Neural crest cell (in vitro differentiated cells): ENCODE data around the gene HS3ST4. TPM values are rescaled to one million over a fixed set of nuclear protein-coding genes. Genes with fewer than 3 reads are reported as not detected.
"Not testable (repeated sequence)": the region's sequence is repeated elsewhere in the genome, so short reads cannot be mapped to it uniquely, and the experiment has no call there.

Experiments
- DNase-seq: peaks from one replicate; pipeline ENCODE4 v3.0.0; 2021; ENCODE audit warnings: low read depth, mixed read lengths, low spot score
- H3K27ac Mint-ChIP-seq: one replicate; pipeline ENCODE4 v1.8.0; 2021; ENCODE audit warnings: mild to moderate bottlenecking, mixed read lengths; ENCODE audit not compliant: unreplicated experiment
- H3K27me3 Mint-ChIP-seq: 2 replicates; pipeline ENCODE4 v1.8.0; 2021; ENCODE audit warnings: low read depth, mild to moderate bottlenecking, mixed read lengths
- H3K36me3 Mint-ChIP-seq: 2 replicates; pipeline ENCODE4 v1.8.0; 2021; ENCODE audit warnings: low read depth, mild to moderate bottlenecking, mixed read lengths
- H3K4me1 Mint-ChIP-seq: 2 replicates; pipeline ENCODE4 v1.8.0; 2021; ENCODE audit warnings: mixed read lengths
- H3K4me3 Mint-ChIP-seq: one replicate; pipeline ENCODE4 v1.8.0; 2021; ENCODE audit warnings: mild to moderate bottlenecking, mixed read lengths
- H3K9me3 Mint-ChIP-seq: 2 replicates; pipeline ENCODE4 v1.8.0; 2021; ENCODE audit warnings: mixed read lengths
- total RNA-seq: library from RNA; stranded (reverse); gene quantifications from 2 replicates; pipeline ENCODE4 v1.2.1, GENCODE V29; 2021
- TF ChIP-seq, protein P1 (sequence below): fragments of 200-600 bp; sonication (generic); conservative IDR thresholded peaks from 2 replicates; pipeline ENCODE4 v1.5.0; 2021; ENCODE audit warnings: antibody characterized with exemption, mild to moderate bottlenecking

Gene HS3ST4
- total RNA-seq, 1 donor from 2014 or later = 1.1 TPM

- peaks cover 6% of the 10 kb centered on the region for H3K9me3 Mint-ChIP-seq
- H3K4me3 Mint-ChIP-seq = no peak overlapping the region
- peaks cover 8% of the 10 kb centered on the region for H3K27me3 Mint-ChIP-seq
- peaks cover 10% of the 10 kb centered on the region for H3K4me1 Mint-ChIP-seq
- DNase-seq = no peak
- no peaks in the 10 kb centered on the region for H3K36me3 Mint-ChIP-seq
- no peak overlapping the region for H3K27ac Mint-ChIP-seq
- TF ChIP-seq, protein P1, sequence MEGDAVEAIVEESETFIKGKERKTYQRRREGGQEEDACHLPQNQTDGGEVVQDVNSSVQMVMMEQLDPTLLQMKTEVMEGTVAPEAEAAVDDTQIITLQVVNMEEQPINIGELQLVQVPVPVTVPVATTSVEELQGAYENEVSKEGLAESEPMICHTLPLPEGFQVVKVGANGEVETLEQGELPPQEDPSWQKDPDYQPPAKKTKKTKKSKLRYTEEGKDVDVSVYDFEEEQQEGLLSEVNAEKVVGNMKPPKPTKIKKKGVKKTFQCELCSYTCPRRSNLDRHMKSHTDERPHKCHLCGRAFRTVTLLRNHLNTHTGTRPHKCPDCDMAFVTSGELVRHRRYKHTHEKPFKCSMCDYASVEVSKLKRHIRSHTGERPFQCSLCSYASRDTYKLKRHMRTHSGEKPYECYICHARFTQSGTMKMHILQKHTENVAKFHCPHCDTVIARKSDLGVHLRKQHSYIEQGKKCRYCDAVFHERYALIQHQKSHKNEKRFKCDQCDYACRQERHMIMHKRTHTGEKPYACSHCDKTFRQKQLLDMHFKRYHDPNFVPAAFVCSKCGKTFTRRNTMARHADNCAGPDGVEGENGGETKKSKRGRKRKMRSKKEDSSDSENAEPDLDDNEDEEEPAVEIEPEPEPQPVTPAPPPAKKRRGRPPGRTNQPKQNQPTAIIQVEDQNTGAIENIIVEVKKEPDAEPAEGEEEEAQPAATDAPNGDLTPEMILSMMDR = no peak
Observed at GRCh38 chr16:25750488-25751216, 58.9 kb downstream of the HS3ST4 start.

GRCh38 chr16:25751230-25751835 lies 59.6 kb downstream of the HS3ST4 start:
- no peak overlapping the region for H3K27ac Mint-ChIP-seq
- H3K9me3 Mint-ChIP-seq = peaks cover 6% of the 10 kb centered on the region
- H3K4me3 Mint-ChIP-seq = no peak overlapping the region
- no peaks in the 10 kb centered on the region for H3K36me3 Mint-ChIP-seq
- H3K4me1 Mint-ChIP-seq = peaks cover 10% of the 10 kb centered on the region
- TF ChIP-seq, protein P1 = no peak
- H3K27me3 Mint-ChIP-seq = peaks cover 8% of the 10 kb centered on the region
- DNase-seq = no peak

- TF ChIP-seq, protein P1 = no peak
- Mint-ChIP-seq H3K9me3 (no peaks in the 10 kb centered on the region), H3K4me1 (no peaks in the 10 kb centered on the region), H3K36me3 (no peaks in the 10 kb centered on the region), H3K4me3 (no peak overlapping the region), H3K27me3 (no peaks in the 10 kb centered on the region), H3K27ac (no peak overlapping the region)
- no peak for DNase-seq
Observed at GRCh38 chr16:25764466-25764865, 72.7 kb downstream of the HS3ST4 start.

- DNase-seq = no peak
- Mint-ChIP-seq H3K4me3 (no peak overlapping the region), H3K4me1 (no peaks in the 10 kb centered on the region), H3K27me3 (peaks cover 4% of the 10 kb centered on the region), H3K36me3 (no peaks in the 10 kb centered on the region), H3K9me3 (no peaks in the 10 kb centered on the region), H3K27ac (no peak overlapping the region)
- TF ChIP-seq, protein P1 = no peak
Observed at GRCh38 chr16:25771216-25771615, 79.5 kb downstream of the HS3ST4 start.

GRCh38 chr16:25771812-25772568 lies 80.2 kb downstream of the HS3ST4 start:
- TF ChIP-seq, protein P1 = no peak
- H3K4me1 Mint-ChIP-seq = no peaks in the 10 kb centered on the region
- no peak for DNase-seq
- peaks cover 4% of the 10 kb centered on the region for H3K27me3 Mint-ChIP-seq
- no peaks in the 10 kb centered on the region for H3K9me3 Mint-ChIP-seq
- no peaks in the 10 kb centered on the region for H3K36me3 Mint-ChIP-seq
- no peak overlapping the region for H3K27ac Mint-ChIP-seq
- no peak overlapping the region for H3K4me3 Mint-ChIP-seq

DNA sequence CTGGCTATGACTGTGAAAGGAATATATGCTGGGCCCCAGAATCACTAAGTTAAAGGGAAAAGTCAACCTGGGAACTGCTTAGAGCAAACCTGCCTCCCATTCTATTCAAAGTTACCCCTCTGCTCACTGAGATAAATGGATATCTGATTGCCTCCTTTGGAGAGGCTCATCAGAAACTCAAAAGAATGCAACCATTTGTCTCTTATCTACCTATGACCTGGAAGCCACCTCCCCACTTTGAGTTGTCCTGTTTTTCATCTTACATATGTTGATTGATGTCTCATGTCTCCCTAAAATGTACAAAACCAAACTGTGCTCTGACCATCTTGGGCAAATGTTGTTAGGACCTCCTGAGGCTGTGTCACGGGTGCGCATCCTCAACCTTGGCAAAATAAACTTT lies 84.5 kb downstream of the HS3ST4 start:
- H3K27me3 Mint-ChIP-seq, DNase-seq, H3K9me3 Mint-ChIP-seq, H3K36me3 Mint-ChIP-seq, H3K27ac Mint-ChIP-seq, H3K4me1 Mint-ChIP-seq, H3K4me3 Mint-ChIP-seq: not testable (repeated sequence)
